ENCODE results near the gene CKS2. TPM values are rescaled to one million over a fixed set of nuclear protein-coding genes. Genes with fewer than 3 reads are reported as not detected.

Gene CKS2
- total and polyA plus RNA-seq, 2 of the 8 experiments (the other 6 are each of a cell fraction or from before 2014, with no cell fraction given) = 337 to 689 TPM

GRCh38 chr9:89346696-89347095, 35.7 kb downstream of the CKS2 start:
- Histone ChIP-seq H4K20me1 (replicated peaks in 1 of 2; ENCODE audit: control insufficient read depth in 1 of 2, insufficient read depth in 2 of 2, low read length in 2 of 2) (peaks cover 3 to 14% of the 10 kb centered on the region in 2 experiments), H4K91ac (replicated peaks; ENCODE audit: insufficient read length, low read length) (no peak overlapping the region), H4K8ac (ENCODE audit: extremely low read depth, insufficient read depth, low read length) (no peak overlapping the region), H2AFZ (ENCODE audit: low read length) (no peak overlapping the region), H3K56ac (replicated peaks; ENCODE audit: insufficient read length, low read depth, low read length) (no peak overlapping the region), H2AK5ac (ENCODE audit: low read depth, low read length) (no peak overlapping the region), H3K27me3 (replicated peaks in 1 of 4; ENCODE audit: control insufficient read depth in 3 of 4, extremely low read depth in 1 of 4, insufficient read depth in 3 of 4, low read length in 3 of 4) (no peaks in the 10 kb centered on the region), H3K4me2 (ENCODE audit: insufficient read depth in 1 of 2, low read depth in 2 of 2, low read length in 2 of 2) (no peak overlapping the region), H3K79me2 (ENCODE audit: control insufficient read depth in 1 of 2, insufficient read depth in 2 of 2, low read length in 2 of 2) (no peaks in the 10 kb centered on the region), H2BK12ac (ENCODE audit: low read depth, low read length) (no peak overlapping the region), H3K9me3 (ENCODE audit: insufficient read depth in 2 of 2, low read depth in 1 of 2, low read length in 1 of 2) (no peaks in the 10 kb centered on the region), H3K23ac (ENCODE audit: insufficient read length) (no peak overlapping the region), H3K36me3 (ENCODE audit: control insufficient read depth in 2 of 4, insufficient read depth in 4 of 4, low read length in 3 of 4) (peaks cover 33 to 84% (median 65%) of the 10 kb centered on the region in 4 experiments), H3K9ac (replicated peaks in 1 of 4; ENCODE audit: extremely low read depth in 1 of 4, low read depth in 3 of 4, low read length in 3 of 4) (no peak overlapping the region), H3K27ac (ENCODE audit: low read depth, low read length) (no peak overlapping the region), H4K5ac (ENCODE audit: insufficient read length, low read depth, low read length) (no peak overlapping the region), H3K79me1 (ENCODE audit: low read depth, low read length) (peaks cover 4% of the 10 kb centered on the region; the same call in 1 of the 2 replicates), H3K4me3 (ENCODE audit: extremely low read depth in 1 of 4, insufficient read depth in 2 of 4, low read depth in 3 of 4, low read length in 4 of 4) (no peak overlapping the region), H2BK15ac (ENCODE audit: low read length) (no peak overlapping the region), H2BK5ac (ENCODE audit: low read depth, low read length) (no peak overlapping the region), H3K18ac (ENCODE audit: extremely low read depth, low read length) (no peak overlapping the region), H3K23me2 (ENCODE audit: low read depth, low read length) (no peaks in the 10 kb centered on the region), H3K4me1 (replicated peaks in 1 of 4; ENCODE audit: control insufficient read depth in 3 of 4, insufficient read depth in 4 of 4, low read length in 3 of 4) (no peaks in the 10 kb centered on the region), H3K4ac (replicated peaks; ENCODE audit: insufficient read length, low read depth, low read length) (no peak overlapping the region), H2BK120ac (replicated peaks; ENCODE audit: low read depth, low read length) (no peak overlapping the region), H3K14ac (ENCODE audit: insufficient read length) (no peak overlapping the region), H2BK20ac (ENCODE audit: low read length) (no peak overlapping the region)
- DNase-seq (ENCODE audit: low read depth in 1 of 2, low spot score in 2 of 2) (no peak), FAIRE-seq (no peak)
- 83% methylated on average over 9 of the region's 9 CpGs; no CpG with 5 or more reads in 1 of the 2 experiments for WGBS, 2 experiments (ENCODE audit: extremely low coverage in 1 of 2, insufficient coverage in 1 of 2, insufficient read length in 1 of 2, insufficient replicate concordance in 2 of 2, low coverage in 1 of 2, low lambda C conversion rate in 2 of 2, missing lambda C conversion rate in 1 of 2)
- POLR2A ChIA-PET (ENCODE audit: partially characterized antibody) = interaction anchor here (1.0 to 1.3 kb wide), 2 partner anchors 11 to 16 kb away, joined by 3 read pairs; no protein-coding TSS in a partner anchor
- CTCF ChIA-PET (ENCODE audit: partially characterized antibody) = interaction anchor here (1.6 kb wide), 1 partner anchor 11 kb away, joined by 6 read pairs; no protein-coding TSS in a partner anchor
- TF ChIP-seq SUZ12 (IDR thresholded peaks at IDR 0.05; ENCODE audit: low read length) = no peak
- no peak for TF ChIP-seq RNF2 (IDR thresholded peaks at IDR 0.05; ENCODE audit: borderline replicate concordance, low read depth, low read length, missing control alignments, poor library complexity, severe bottlenecking)
- no peak for TF ChIP-seq NANOG (IDR thresholded peaks at IDR 0.05; ENCODE audit: insufficient read depth, low read depth, low read length, poor library complexity, severe bottlenecking)
- no peak for TF ChIP-seq ASH2L (IDR thresholded peaks at IDR 0.05; ENCODE audit: low read length)
- TF ChIP-seq SRF (IDR thresholded peaks at IDR 0.05; ENCODE audit: low read depth, low read length) = no peak

Data from H1 (cell line).